Bronchial epithelial cell (primary cell): ENCODE data around the gene PATJ. TPM values are rescaled to one million over a fixed set of nuclear protein-coding genes. Genes with fewer than 3 reads are reported as not detected.
"Not testable (repeated sequence)": the region's sequence is repeated elsewhere in the genome, so short reads cannot be mapped to it uniquely, and the experiment has no call there.

Experiments used
- DNase-seq: peaks from one replicate; pipeline ENCODE4 v3.0.0-alpha.2; 2010; ENCODE audit warnings: low read depth
- FAIRE-seq: peaks from 2 replicates; lab custom pipeline; 2011; peaks lifted over from hg19 to GRCh38; lab: Jason Lieb, UNC
- H3K27me3 ChIP-seq: 2 replicates; pipeline ENCODE4 v1.5.1; 2011; ENCODE audit warnings: low read length; ENCODE audit not compliant: control insufficient read depth, insufficient read depth
- H3K36me3 ChIP-seq: 2 replicates; pipeline ENCODE4 v1.5.1; 2011; ENCODE audit warnings: low read length; ENCODE audit not compliant: control insufficient read depth, insufficient read depth
- H3K4me3 ChIP-seq: 2 replicates; pipeline ENCODE4 v1.5.1; 2011; ENCODE audit warnings: mild to moderate bottlenecking, low read depth, low read length, control low read depth
- total RNA-seq: library from RNA; depleted of rRNA; stranded (reverse); fragments of >200 nt; gene quantifications from 2 replicates; pipeline ENCODE4 v1.2.1, GENCODE V29; 2014
- TF ChIP-seq, protein P1 (sequence below): IDR thresholded peaks from 2 replicates; pipeline ENCODE4 v1.5.1; 2011; ENCODE audit warnings: mild to moderate bottlenecking, moderate library complexity, low read length, control low read depth, inconsistent platforms; ENCODE audit not compliant: insufficient read depth, severe bottlenecking

PATJ gene
- total RNA-seq, 1 donor from 2014 or later = 46.6 TPM

DNA sequence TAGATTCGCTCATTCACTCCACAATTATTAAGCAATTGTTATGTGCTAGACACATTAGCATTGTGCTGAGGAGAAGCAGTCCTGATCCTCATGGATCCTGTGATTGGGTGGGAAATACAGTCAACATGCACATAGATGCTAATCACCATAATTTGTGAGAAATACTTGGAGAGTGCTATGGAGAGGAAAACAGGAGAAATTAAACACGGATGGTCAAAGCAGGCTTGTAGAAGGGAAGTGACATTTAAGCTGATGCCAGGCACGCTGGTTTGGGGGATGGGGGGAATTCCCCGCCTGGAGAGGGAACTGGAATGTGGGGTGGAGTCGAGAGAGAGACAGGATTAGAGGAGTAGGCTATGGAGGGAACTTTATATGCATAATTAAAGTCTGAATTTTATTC, 400.2 kb downstream of the PATJ start:
- Histone ChIP-seq H3K27me3 (no peaks in the 10 kb centered on the region), H3K4me3 (no peak overlapping the region), H3K36me3 (peaks cover 10% of the 10 kb centered on the region)
- FAIRE-seq (no peak), DNase-seq (peak; percentile 20)
- TF ChIP-seq, protein P1, sequence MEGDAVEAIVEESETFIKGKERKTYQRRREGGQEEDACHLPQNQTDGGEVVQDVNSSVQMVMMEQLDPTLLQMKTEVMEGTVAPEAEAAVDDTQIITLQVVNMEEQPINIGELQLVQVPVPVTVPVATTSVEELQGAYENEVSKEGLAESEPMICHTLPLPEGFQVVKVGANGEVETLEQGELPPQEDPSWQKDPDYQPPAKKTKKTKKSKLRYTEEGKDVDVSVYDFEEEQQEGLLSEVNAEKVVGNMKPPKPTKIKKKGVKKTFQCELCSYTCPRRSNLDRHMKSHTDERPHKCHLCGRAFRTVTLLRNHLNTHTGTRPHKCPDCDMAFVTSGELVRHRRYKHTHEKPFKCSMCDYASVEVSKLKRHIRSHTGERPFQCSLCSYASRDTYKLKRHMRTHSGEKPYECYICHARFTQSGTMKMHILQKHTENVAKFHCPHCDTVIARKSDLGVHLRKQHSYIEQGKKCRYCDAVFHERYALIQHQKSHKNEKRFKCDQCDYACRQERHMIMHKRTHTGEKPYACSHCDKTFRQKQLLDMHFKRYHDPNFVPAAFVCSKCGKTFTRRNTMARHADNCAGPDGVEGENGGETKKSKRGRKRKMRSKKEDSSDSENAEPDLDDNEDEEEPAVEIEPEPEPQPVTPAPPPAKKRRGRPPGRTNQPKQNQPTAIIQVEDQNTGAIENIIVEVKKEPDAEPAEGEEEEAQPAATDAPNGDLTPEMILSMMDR = no peak

DNA sequence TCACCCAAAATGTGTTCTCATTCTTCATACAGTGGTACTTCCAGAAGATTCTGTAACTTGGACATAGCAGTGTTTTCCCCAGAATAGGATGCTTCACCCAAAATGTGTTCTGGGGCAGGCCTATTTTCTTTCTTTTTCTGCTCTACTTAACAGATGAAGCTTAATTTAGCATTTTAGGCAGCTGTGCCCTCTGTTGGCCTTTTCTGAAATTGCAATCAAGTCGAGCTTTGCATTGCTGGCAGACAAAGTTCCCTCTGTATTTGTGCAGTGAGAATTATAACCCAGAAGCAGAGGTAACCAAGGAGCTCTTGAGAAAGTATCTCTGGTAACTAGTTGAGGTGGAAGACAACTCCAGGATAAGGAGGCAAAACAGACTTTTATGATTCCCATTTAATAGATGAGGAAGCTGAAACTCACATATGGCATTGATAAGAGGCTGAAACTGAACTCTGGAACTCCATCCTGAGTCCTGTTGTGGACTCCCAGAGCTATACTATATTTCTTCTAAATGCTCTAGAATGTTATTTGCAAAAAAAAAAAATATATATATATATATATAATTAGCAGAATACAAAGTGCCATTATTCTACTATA, 402.1 kb downstream of the PATJ start:
- no peak overlapping the region for H3K4me3 ChIP-seq
- H3K27me3 ChIP-seq = no peaks in the 10 kb centered on the region
- peak; percentile 7 for FAIRE-seq
- peak; percentile 43 for DNase-seq
- TF ChIP-seq, protein P1 = peak; percentile 69
- H3K36me3 ChIP-seq = peaks cover 10% of the 10 kb centered on the region

DNA sequence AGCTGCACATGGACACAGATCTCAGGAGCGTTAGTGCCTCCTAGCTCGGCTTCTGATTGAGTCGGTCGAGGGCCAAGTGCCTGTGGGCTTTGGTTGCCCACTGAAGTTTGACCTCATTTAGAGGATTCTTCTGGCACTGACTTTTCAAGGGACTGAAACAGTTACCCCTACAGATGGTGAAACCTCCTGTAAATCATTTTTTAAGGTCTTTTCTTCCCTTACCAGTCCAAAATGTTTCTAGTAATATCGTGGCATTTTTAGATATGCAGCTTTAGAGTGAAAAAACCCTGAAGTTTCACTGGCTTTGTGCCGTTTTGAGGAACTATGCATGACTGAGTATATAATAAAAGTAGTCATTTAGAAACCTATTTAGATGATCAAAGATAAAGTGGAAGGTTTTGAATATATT, 417.7 kb downstream of the PATJ start:
- Histone ChIP-seq H3K27me3 (no peaks in the 10 kb centered on the region), H3K4me3 (no peak overlapping the region), H3K36me3 (peaks cover 3% of the 10 kb centered on the region)
- no peak for FAIRE-seq
- TF ChIP-seq, protein P1 = no peak
- DNase-seq = no peak

DNA sequence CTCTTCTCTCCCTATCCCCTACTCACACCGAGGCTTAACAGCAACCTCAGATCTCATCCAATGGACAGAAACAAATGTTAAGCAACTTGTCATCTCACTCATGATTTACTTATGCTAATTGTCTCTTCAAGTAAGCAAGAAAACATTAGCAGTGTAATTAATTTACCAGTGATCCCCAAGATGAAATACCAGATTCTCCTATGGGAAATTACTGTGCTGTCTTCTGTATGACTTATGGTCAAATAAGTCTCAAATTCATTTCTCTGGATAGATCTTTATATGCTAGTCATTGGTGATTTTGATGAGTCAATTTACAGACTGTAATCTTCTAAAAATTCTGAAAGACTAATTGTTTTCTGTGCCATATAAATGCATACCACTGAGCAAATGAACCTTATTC, 419.4 kb downstream of the PATJ start:
- Histone ChIP-seq H3K27me3 (no peaks in the 10 kb centered on the region), H3K36me3 (peaks cover 3% of the 10 kb centered on the region), H3K4me3 (no peak overlapping the region)
- DNase-seq (no peak), FAIRE-seq (no peak)
- TF ChIP-seq, protein P1 = no peak

DNA sequence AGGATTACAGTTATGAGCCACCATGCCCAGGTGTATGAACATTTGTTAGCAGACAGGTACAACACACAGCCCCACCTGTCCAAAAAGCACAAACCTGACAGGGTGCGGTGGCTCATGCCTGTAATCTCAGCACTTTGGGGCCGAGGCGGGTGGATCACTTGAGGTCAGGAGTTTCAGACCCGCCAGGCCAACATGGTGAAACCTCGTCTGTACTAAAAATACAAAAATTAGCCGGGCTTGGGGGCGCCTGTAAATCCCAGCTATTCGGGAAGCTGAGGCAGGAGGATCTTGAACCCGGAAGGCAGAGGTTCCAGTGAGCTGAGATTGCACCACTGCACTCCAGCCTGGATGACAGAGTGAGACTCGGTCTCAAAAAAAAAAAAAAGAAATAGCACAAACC, 428.1 kb downstream of the PATJ start:
- not testable (repeated sequence) for DNase-seq, FAIRE-seq, H3K27me3 ChIP-seq, H3K36me3 ChIP-seq, H3K4me3 ChIP-seq

DNA sequence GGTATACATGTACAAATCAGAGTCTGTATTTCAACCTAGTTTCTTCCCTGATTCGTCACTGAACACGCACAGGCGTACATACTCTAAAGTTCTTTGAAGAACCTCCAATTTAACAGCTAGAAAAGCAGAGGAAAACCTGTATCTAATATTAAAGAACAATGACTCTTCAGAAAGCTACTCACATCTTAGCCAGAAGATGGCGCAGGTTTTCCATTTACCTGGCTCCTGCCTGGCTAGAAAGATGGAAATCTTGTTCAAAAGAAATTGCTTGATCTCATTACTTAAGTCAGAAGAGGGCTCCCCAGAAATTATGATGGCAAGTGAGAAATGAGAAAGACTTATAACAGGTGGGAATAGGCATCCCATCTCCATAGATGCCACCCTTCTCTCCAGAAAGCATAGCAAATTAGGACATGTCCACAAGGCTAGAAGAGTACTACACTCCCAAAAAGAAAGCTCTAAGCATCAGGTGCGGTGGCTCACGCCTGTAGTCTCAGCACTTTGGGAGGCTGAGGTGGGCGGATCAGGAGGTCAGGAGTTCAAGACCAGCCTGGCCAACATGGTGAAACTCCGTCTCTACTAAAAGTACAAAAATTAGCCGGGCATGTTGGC, 433.4 kb downstream of the PATJ start:
- Histone ChIP-seq H3K36me3 (no peaks in the 10 kb centered on the region), H3K27me3 (no peaks in the 10 kb centered on the region), H3K4me3 (no peak overlapping the region)
- TF ChIP-seq, protein P1 = peak; percentile 61
- FAIRE-seq (no peak), DNase-seq (peak; percentile 47)
